ENCODE results near the gene ATXN7. TPM values are rescaled to one million over a fixed set of nuclear protein-coding genes. Genes with fewer than 3 reads are reported as not detected.

The ATXN7 gene
- total RNA-seq, 1 donor from 2014 or later: 19.8 TPM

- TF ChIP-seq CTCF (conservative IDR thresholded peaks at IDR 0.05): no peak
- no peaks in the 10 kb centered on the region for H3K27me3 Mint-ChIP-seq
- H3K27ac Mint-ChIP-seq: no peak overlapping the region
- H3K4me1 Mint-ChIP-seq (ENCODE audit: unreplicated experiment): no peaks in the 10 kb centered on the region
- peaks cover 22% of the 10 kb centered on the region for H3K36me3 Mint-ChIP-seq
- DNase-seq (ENCODE audit: extremely low spot score, unreplicated experiment): no peak
- no peaks in the 10 kb centered on the region for H3K9me3 Mint-ChIP-seq
- H3K4me3 Mint-ChIP-seq: no peak overlapping the region
These were observed 136.9 kb downstream of the ATXN7 start for GRCh38 chr3:64000453-64001055.

GRCh38 chr3:64002233-64002632 lies 138.6 kb downstream of the ATXN7 start:
- no peaks in the 10 kb centered on the region for H3K27me3 Mint-ChIP-seq
- no peaks in the 10 kb centered on the region for H3K4me1 Mint-ChIP-seq (ENCODE audit: unreplicated experiment)
- no peaks in the 10 kb centered on the region for H3K9me3 Mint-ChIP-seq
- H3K4me3 Mint-ChIP-seq: no peak overlapping the region
- no peak overlapping the region for H3K27ac Mint-ChIP-seq
- H3K36me3 Mint-ChIP-seq: peaks cover 10% of the 10 kb centered on the region
- no peak for DNase-seq (ENCODE audit: extremely low spot score, unreplicated experiment)
- TF ChIP-seq CTCF (conservative IDR thresholded peaks at IDR 0.05): no peak

GRCh38 chr3:64003589-64003988 lies 139.9 kb downstream of the ATXN7 start:
- Mint-ChIP-seq H3K27ac (no peak overlapping the region), H3K27me3 (no peaks in the 10 kb centered on the region), H3K9me3 (no peaks in the 10 kb centered on the region), H3K4me1 (ENCODE audit: unreplicated experiment) (no peaks in the 10 kb centered on the region), H3K4me3 (no peak overlapping the region), H3K36me3 (peaks cover 10% of the 10 kb centered on the region)
- DNase-seq (ENCODE audit: extremely low spot score, unreplicated experiment): no peak
- no peak for TF ChIP-seq CTCF (conservative IDR thresholded peaks at IDR 0.05)

- H3K4me1 Mint-ChIP-seq (ENCODE audit: unreplicated experiment): no peaks in the 10 kb centered on the region
- no peak for DNase-seq (ENCODE audit: extremely low spot score, unreplicated experiment)
- no peak for TF ChIP-seq CTCF (conservative IDR thresholded peaks at IDR 0.05)
- peak overlapping the region; percentile 77 for H3K27ac Mint-ChIP-seq
- no peak overlapping the region for H3K4me3 Mint-ChIP-seq
- peaks cover 15% of the 10 kb centered on the region for H3K36me3 Mint-ChIP-seq
- H3K27me3 Mint-ChIP-seq: no peaks in the 10 kb centered on the region
- H3K9me3 Mint-ChIP-seq: no peaks in the 10 kb centered on the region
These were observed 144.3 kb downstream of the ATXN7 start for GRCh38 chr3:64008017-64008416.

GRCh38 chr3:64008487-64009351 lies 145.1 kb downstream of the ATXN7 start:
- Mint-ChIP-seq H3K27ac (peak overlapping the region; percentile 77), H3K4me1 (ENCODE audit: unreplicated experiment) (no peaks in the 10 kb centered on the region), H3K9me3 (no peaks in the 10 kb centered on the region), H3K27me3 (no peaks in the 10 kb centered on the region), H3K4me3 (no peak overlapping the region), H3K36me3 (peaks cover 20% of the 10 kb centered on the region)
- DNase-seq (ENCODE audit: extremely low spot score, unreplicated experiment): no peak
- no peak for TF ChIP-seq CTCF (conservative IDR thresholded peaks at IDR 0.05)
